GM21381 (cell line): ENCODE measurements around the gene NWD2.
"Not testable (repeated sequence)": the region's sequence is repeated elsewhere in the genome, so short reads cannot be mapped to it uniquely, and the experiment has no call there.

ENCODE experiments used
- ATAC-seq: cut with Tn5 transposase; IDR thresholded peaks from one replicate; pipeline ENCODE4 v1.9.1; 2021; ENCODE audit warnings: mild to moderate bottlenecking, moderate library complexity; ENCODE audit not compliant: unreplicated experiment

Gene NWD2

GRCh38 chr4:37392521-37393255, 148.1 kb downstream of the NWD2 start:
- ATAC-seq = no peak

GRCh38 chr4:37393321-37393720, 148.8 kb downstream of the NWD2 start:
- no peak for ATAC-seq

- ATAC-seq = peak; percentile 54
Observed at GRCh38 chr4:37393889-37394288, 149.3 kb downstream of the NWD2 start.

GRCh38 chr4:37397505-37397904, 153.0 kb downstream of the NWD2 start:
- ATAC-seq = no peak

- ATAC-seq = peak; percentile 83
Observed at GRCh38 chr4:37400241-37400881, 155.8 kb downstream of the NWD2 start.

- ATAC-seq = not testable (repeated sequence)
Observed at GRCh38 chr4:37407938-37408826, 163.6 kb downstream of the NWD2 start.

- ATAC-seq = not testable (repeated sequence)
Observed at GRCh38 chr4:37413612-37414011, 169.1 kb downstream of the NWD2 start.

GRCh38 chr4:37415845-37416369, 171.4 kb downstream of the NWD2 start:
- no peak for ATAC-seq

- no peak for ATAC-seq
Observed at GRCh38 chr4:37421614-37422013, 177.1 kb downstream of the NWD2 start.

- no peak for ATAC-seq
Observed at GRCh38 chr4:37422102-37422501, 177.6 kb downstream of the NWD2 start.

GRCh38 chr4:37422638-37423037, 178.1 kb downstream of the NWD2 start:
- ATAC-seq = no peak

GRCh38 chr4:37423310-37423709, 178.8 kb downstream of the NWD2 start:
- no peak for ATAC-seq

GRCh38 chr4:37424753-37425152, 180.2 kb downstream of the NWD2 start:
- no peak for ATAC-seq

- no peak for ATAC-seq
Observed at GRCh38 chr4:37425857-37426256, 181.3 kb downstream of the NWD2 start.

GRCh38 chr4:37427193-37427592, 182.7 kb downstream of the NWD2 start:
- no peak for ATAC-seq

- no peak for ATAC-seq
Observed at GRCh38 chr4:37429906-37430305, 185.4 kb downstream of the NWD2 start.

GRCh38 chr4:37430718-37431416, 186.3 kb downstream of the NWD2 start:
- ATAC-seq = no peak

- ATAC-seq = peak; percentile 75
Observed at GRCh38 chr4:37431417-37431743, 186.8 kb downstream of the NWD2 start.

- ATAC-seq = no peak
Observed at GRCh38 chr4:37434469-37434868, 189.9 kb downstream of the NWD2 start.

- ATAC-seq = no peak
Observed at GRCh38 chr4:37436546-37436945, 192.0 kb downstream of the NWD2 start.

GRCh38 chr4:37437163-37437562, 192.6 kb downstream of the NWD2 start:
- no peak for ATAC-seq
